Medulla oblongata (tissue), 1 donor: ENCODE results near the gene MT1HL1.
"Not testable (repeated sequence)": the region's sequence is repeated elsewhere in the genome, so short reads cannot be mapped to it uniquely, and the experiment has no call there.

Source experiments
- DNase-seq: peaks from one replicate; pipeline ENCODE4 v3.0.0-alpha.2; 2015; ENCODE audit errors: extremely low spot score

Gene MT1HL1

GRCh38 chr1:236978740-236979139 lies 25.5 kb downstream of the MT1HL1 start:
- DNase-seq = no peak

GRCh38 chr1:236975461-236975860 lies 28.8 kb downstream of the MT1HL1 start:
- DNase-seq = no peak

DNA sequence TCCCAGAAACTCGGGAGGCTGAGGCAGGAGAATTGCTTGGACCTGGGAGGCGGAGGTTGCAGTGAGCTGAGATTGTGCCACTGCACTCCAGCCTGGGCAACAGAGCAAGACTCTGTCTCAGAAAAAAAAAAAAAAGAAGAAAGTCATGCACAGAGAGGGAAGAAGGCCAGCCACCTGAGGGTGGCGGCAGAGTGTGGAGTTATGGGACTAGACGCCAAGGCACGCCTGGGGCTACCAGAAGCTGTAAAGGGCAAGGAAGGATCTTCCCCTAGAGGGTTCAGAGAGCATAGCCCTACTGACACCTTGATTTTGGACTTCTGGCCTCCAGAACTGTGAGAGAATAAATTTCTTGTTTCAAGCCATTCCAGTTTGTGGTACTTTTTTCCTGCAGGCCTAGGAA lies 30.2 kb downstream of the MT1HL1 start:
- DNase-seq = not testable (repeated sequence)

DNA sequence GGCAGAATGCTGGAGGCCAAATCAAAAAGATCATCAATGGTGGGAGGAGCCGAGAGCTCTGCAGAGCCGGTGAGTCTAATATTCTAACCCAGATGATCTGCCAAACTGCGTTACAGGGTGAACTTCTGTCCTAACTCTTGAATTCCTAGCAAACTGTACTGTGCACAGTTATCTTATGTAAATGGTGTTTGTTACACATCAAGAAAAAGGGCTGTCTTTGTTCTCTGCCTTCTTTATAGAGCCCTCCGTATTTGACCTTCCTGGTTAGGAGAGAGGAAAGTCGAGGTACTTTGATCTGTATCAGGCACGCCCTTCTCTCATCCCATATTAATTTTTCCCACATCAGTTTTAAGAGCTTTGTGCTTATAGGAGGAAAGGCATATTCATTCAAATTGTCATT lies 37.6 kb downstream of the MT1HL1 start:
- DNase-seq = no peak

DNA sequence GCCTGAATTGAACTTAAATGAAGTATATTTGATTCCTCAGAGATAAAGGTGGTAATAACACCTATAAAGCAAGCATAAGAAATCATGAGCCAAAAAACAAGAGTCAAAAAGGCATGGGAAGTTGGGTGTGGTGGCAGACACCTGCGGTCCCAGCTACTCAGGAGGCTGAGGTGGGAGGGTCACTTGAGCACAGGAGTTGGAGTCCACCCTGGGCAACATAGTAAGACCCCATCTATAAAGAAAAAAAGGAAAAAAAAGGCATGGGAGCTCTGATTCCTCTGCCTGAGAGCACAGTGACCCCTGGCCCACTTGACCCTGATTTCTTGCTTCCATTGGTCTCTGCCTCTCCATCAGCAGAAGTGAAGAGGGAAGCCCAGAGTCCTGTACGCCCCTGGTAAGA lies 40.3 kb downstream of the MT1HL1 start:
- no peak for DNase-seq

DNA sequence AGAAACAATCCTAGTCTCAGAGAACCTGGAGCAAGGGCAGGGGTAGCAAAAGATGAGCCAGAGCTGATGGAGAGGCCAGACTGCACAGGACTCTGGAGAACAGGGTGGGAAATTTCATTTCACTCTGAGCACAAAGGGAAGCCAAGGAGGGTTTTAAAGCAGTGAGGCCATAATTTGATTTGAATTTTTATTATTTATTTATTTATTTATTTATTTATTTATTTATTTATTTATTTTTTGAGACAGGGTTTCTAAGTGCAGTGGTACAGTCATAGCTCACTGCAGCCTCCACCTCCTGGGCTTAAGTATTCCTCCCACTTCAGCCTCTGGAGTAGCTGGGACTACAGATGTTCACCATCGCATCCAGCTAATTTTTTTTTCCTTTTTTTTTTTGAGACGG lies 45.1 kb downstream of the MT1HL1 start:
- no peak for DNase-seq

DNA sequence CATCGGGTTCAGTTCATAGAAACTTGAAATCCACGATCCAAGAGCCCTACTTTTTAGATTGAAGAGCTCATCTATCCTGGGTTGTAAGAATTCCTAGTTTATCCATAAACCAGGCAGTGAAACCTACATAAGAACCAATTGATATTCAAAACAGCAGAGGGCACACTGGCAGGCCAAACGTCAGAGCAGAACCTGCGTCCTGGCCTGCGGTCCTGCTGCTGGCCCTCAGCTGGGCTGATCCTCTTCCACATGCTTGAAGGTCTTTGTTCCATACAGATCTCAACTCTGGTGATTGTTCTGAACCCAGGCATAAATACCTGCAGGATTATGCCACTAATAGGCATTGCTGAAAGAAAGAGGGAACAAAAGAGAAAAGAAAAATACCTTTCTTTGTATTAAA lies 47.0 kb downstream of the MT1HL1 start:
- no peak for DNase-seq
